Neuronal stem cell (in vitro differentiated cells): ENCODE results near the gene CNTNAP5.

Experiments used
- DNase-seq: peaks from one replicate; pipeline ENCODE4 v3.0.0-alpha.2; 2013; ENCODE audit warnings: low spot score
- H2AFZ ChIP-seq: one replicate; pipeline ENCODE4 v1.6.1; 2013; ENCODE audit warnings: mild to moderate bottlenecking, low read length, inconsistent platforms
- H2AK5ac ChIP-seq: 2 replicates; pipeline ENCODE4 v1.6.1; 2013; ENCODE audit warnings: low read depth, mild to moderate bottlenecking, inconsistent platforms, low read length, moderate library complexity, mixed read lengths
- H2BK120ac ChIP-seq: 2 replicates; pipeline ENCODE4 v1.6.1; 2013; ENCODE audit warnings: low read depth, mild to moderate bottlenecking, inconsistent platforms, low read length, moderate library complexity, mixed read lengths
- H2BK12ac ChIP-seq: one replicate; pipeline ENCODE4 v1.6.1; 2013; ENCODE audit warnings: low read length, inconsistent platforms
- H2BK15ac ChIP-seq: 2 replicates; pipeline ENCODE4 v1.6.1; 2013; ENCODE audit warnings: mild to moderate bottlenecking, low read length, inconsistent platforms, mixed read lengths
- H2BK5ac ChIP-seq: one replicate; pipeline ENCODE4 v1.6.1; 2013; ENCODE audit warnings: inconsistent platforms, mild to moderate bottlenecking, low read length, moderate library complexity
- H3K14ac ChIP-seq: one replicate; pipeline ENCODE4 v1.6.1; 2013; ENCODE audit warnings: low read length, inconsistent platforms
- H3K18ac ChIP-seq: 2 replicates; pipeline ENCODE4 v1.6.1; 2013; ENCODE audit warnings: low read length, inconsistent platforms
- H3K23ac ChIP-seq: 2 replicates; pipeline ENCODE4 v1.6.1; 2013; ENCODE audit warnings: low read depth, mild to moderate bottlenecking, mixed read lengths, low read length, inconsistent platforms; ENCODE audit not compliant: poor library complexity
- H3K27ac ChIP-seq: replicated peaks from 3 replicates; pipeline ENCODE4 v1.5.1; 2013; ENCODE audit warnings: low read length, inconsistent platforms
- H3K27me3 ChIP-seq, 3 experiments: 2 replicates each; pipeline ENCODE4 v1.6.1; 2013; ENCODE audit warnings: low read length in 3 of 3, mild to moderate bottlenecking in 2 of 3, inconsistent platforms in 1 of 3, low read depth in 1 of 3, mixed read lengths in 1 of 3, moderate library complexity in 1 of 3; ENCODE audit not compliant: control insufficient read depth in 3 of 3, insufficient read depth in 3 of 3
- H3K36me3 ChIP-seq, 2 donors: replicated peaks in 1 of 2; 2 replicates each; pipeline ENCODE4 v1.6.1; 2013; ENCODE audit warnings: low read length in 2 of 2; ENCODE audit not compliant: control insufficient read depth in 2 of 2, insufficient read depth in 2 of 2
- H3K4ac ChIP-seq: 2 replicates; pipeline ENCODE4 v1.6.1; 2013; ENCODE audit warnings: inconsistent platforms, mild to moderate bottlenecking, low read length, moderate library complexity
- H3K4me1 ChIP-seq, 2 donors: 1 replicate in 1 of 2; 2 replicates in 1 of 2; pipeline ENCODE4 v1.6.1; 2013; ENCODE audit warnings: low read length in 2 of 2, low read depth in 1 of 2; ENCODE audit not compliant: control insufficient read depth in 2 of 2, insufficient read depth in 1 of 2
- H3K4me2 ChIP-seq: one replicate; pipeline ENCODE4 v1.6.1; 2013; ENCODE audit warnings: mild to moderate bottlenecking, low read length, inconsistent platforms; ENCODE audit not compliant: insufficient read depth, poor library complexity, severe bottlenecking
- H3K4me3 ChIP-seq, 2 donors: 2 replicates each; pipeline ENCODE4 v1.5.1; 2013; ENCODE audit warnings: low read length in 2 of 2, mild to moderate bottlenecking in 2 of 2, inconsistent platforms in 1 of 2, moderate library complexity in 1 of 2
- H3K79me1 ChIP-seq: one replicate; pipeline ENCODE4 v1.6.1; 2013; ENCODE audit warnings: low read depth, mild to moderate bottlenecking, inconsistent platforms, low read length, moderate library complexity
- H3K9ac ChIP-seq: one replicate; pipeline ENCODE4 v1.6.1; 2013; ENCODE audit warnings: mild to moderate bottlenecking, low read depth, low read length, inconsistent platforms; ENCODE audit not compliant: poor library complexity
- H3K9me3 ChIP-seq, 2 donors: replicated peaks in 1 of 2; 2 replicates each; pipeline versions ENCODE3 to v1.6.1; 2013; ENCODE audit warnings: low read length in 2 of 2, mild to moderate bottlenecking in 2 of 2, inconsistent platforms in 1 of 2, low read depth in 1 of 2, mixed read lengths in 1 of 2, moderate library complexity in 1 of 2; ENCODE audit not compliant: control insufficient read depth in 2 of 2, insufficient read depth in 1 of 2
- H4K8ac ChIP-seq: one replicate; pipeline ENCODE4 v1.6.1; 2013; ENCODE audit warnings: low read depth, mild to moderate bottlenecking, inconsistent platforms, low read length, moderate library complexity
- H4K91ac ChIP-seq: one replicate; pipeline ENCODE4 v1.6.1; 2013; ENCODE audit warnings: low read length, low read depth, mild to moderate bottlenecking, inconsistent platforms; ENCODE audit not compliant: poor library complexity
- WGBS, 2 donors: extraction: QIAGEN DNeasy Blood & Tissue Kit; methylation state at CpG; one replicate each; pipeline ENCODE4 v1.1.7; 2013; ENCODE audit warnings: missing lambda C conversion rate in 2 of 2, mixed read lengths in 1 of 2; ENCODE audit not compliant: insufficient read length in 2 of 2, insufficient replicate concordance in 1 of 2; ENCODE audit errors: extremely low coverage in 2 of 2; 5-methylcytosine and 5-hydroxymethylcytosine counted together

The CNTNAP5 gene

GRCh38 chr2:124837496-124837895 lies 812.4 kb downstream of the CNTNAP5 start:
- no peak overlapping the region for H3K4me2 ChIP-seq
- no peak overlapping the region for H2BK15ac ChIP-seq
- H4K91ac ChIP-seq: no peak overlapping the region
- no peaks in the 10 kb centered on the region for H3K4me1 ChIP-seq
- WGBS, 2 donors: no CpG with 5 or more reads among the region's 2 CpGs
- no peak overlapping the region for H3K4ac ChIP-seq
- H2BK120ac ChIP-seq: no peak overlapping the region
- no peak overlapping the region for H2AK5ac ChIP-seq
- H3K79me1 ChIP-seq: no peaks in the 10 kb centered on the region
- no peak overlapping the region for H3K14ac ChIP-seq
- H3K27me3 ChIP-seq: no peaks in the 10 kb centered on the region
- no peak overlapping the region for H2BK5ac ChIP-seq
- H3K36me3 ChIP-seq: no peaks in the 10 kb centered on the region
- H3K4me3 ChIP-seq: no peak overlapping the region
- H3K23ac ChIP-seq: no peak overlapping the region
- no peak for DNase-seq
- H3K9ac ChIP-seq: no peak overlapping the region
- H3K18ac ChIP-seq: no peak overlapping the region
- no peaks in the 10 kb centered on the region for H3K9me3 ChIP-seq
- no peak overlapping the region for H3K27ac ChIP-seq
- no peak overlapping the region for H2BK12ac ChIP-seq
- H2AFZ ChIP-seq: no peak overlapping the region
- no peak overlapping the region for H4K8ac ChIP-seq

GRCh38 chr2:124838406-124838805 lies 813.3 kb downstream of the CNTNAP5 start:
- no peak overlapping the region for H3K27ac ChIP-seq
- no CpG with 5 or more reads among the region's 3 CpGs for WGBS, 2 donors

GRCh38 chr2:124867247-124867646 lies 842.2 kb downstream of the CNTNAP5 start:
- no peak overlapping the region for H3K23ac ChIP-seq
- no peak overlapping the region for H3K4me3 ChIP-seq
- no peak overlapping the region for H3K18ac ChIP-seq
- no peak overlapping the region for H2AFZ ChIP-seq
- H3K27ac ChIP-seq: no peak overlapping the region
- peaks cover 0 to 2% of the 10 kb centered on the region in 2 donors for H3K9me3 ChIP-seq
- H3K36me3 ChIP-seq: no peaks in the 10 kb centered on the region
- no peak overlapping the region for H2AK5ac ChIP-seq
- no peak overlapping the region for H3K9ac ChIP-seq
- H2BK12ac ChIP-seq: no peak overlapping the region
- peaks cover 0 to 2% (median 0%) of the 10 kb centered on the region in 3 experiments for H3K27me3 ChIP-seq
- no peak overlapping the region for H4K8ac ChIP-seq
- no peak overlapping the region for H3K4me2 ChIP-seq
- no peak overlapping the region for H2BK15ac ChIP-seq
- H4K91ac ChIP-seq: no peak overlapping the region
- H3K79me1 ChIP-seq: no peaks in the 10 kb centered on the region
- H3K14ac ChIP-seq: no peak overlapping the region
- no peak overlapping the region for H3K4ac ChIP-seq
- no peak overlapping the region for H2BK120ac ChIP-seq
- no CpG with 5 or more reads among the region's 3 CpGs for WGBS, 2 donors
- H3K4me1 ChIP-seq: no peaks in the 10 kb centered on the region
- no peak for DNase-seq
- H2BK5ac ChIP-seq: no peak overlapping the region

More at GRCh38 chr2:124838406-124838805, 813.3 kb downstream of the CNTNAP5 start:
- Histone ChIP-seq H3K27me3 (no peaks in the 10 kb centered on the region), H2BK5ac (no peak overlapping the region), H3K18ac (no peak overlapping the region), H3K14ac (no peak overlapping the region), H2AK5ac (no peak overlapping the region), H3K79me1 (no peaks in the 10 kb centered on the region), H4K91ac (no peak overlapping the region), H2BK120ac (no peak overlapping the region), H3K4me3 (no peak overlapping the region), H2BK12ac (no peak overlapping the region), H3K9me3 (no peaks in the 10 kb centered on the region), H3K4me2 (no peak overlapping the region), H4K8ac (no peak overlapping the region), H2AFZ (no peak overlapping the region), H3K23ac (no peak overlapping the region), H3K36me3 (no peaks in the 10 kb centered on the region), H3K4me1 (no peaks in the 10 kb centered on the region), H3K4ac (no peak overlapping the region), H2BK15ac (no peak overlapping the region), H3K9ac (no peak overlapping the region)
- no peak for DNase-seq

GRCh38 chr2:124874219-124874618 lies 849.1 kb downstream of the CNTNAP5 start:
- H3K4me1 ChIP-seq: no peaks in the 10 kb centered on the region
- H3K4me2 ChIP-seq: no peak overlapping the region
- no peaks in the 10 kb centered on the region for H3K79me1 ChIP-seq
- H3K9me3 ChIP-seq: no peaks in the 10 kb centered on the region
- no peak overlapping the region for H4K91ac ChIP-seq
- H3K9ac ChIP-seq: no peak overlapping the region
- no peaks in the 10 kb centered on the region for H3K27me3 ChIP-seq
- no peak overlapping the region for H2AFZ ChIP-seq
- DNase-seq: no peak
- no peak overlapping the region for H2BK12ac ChIP-seq
- WGBS, 2 donors: no CpG with 5 or more reads among the region's 1 CpG
- H3K23ac ChIP-seq: no peak overlapping the region
- H3K4me3 ChIP-seq: no peak overlapping the region
- no peak overlapping the region for H2BK5ac ChIP-seq
- H3K4ac ChIP-seq: no peak overlapping the region
- no peaks in the 10 kb centered on the region for H3K36me3 ChIP-seq
- no peak overlapping the region for H3K27ac ChIP-seq
- no peak overlapping the region for H3K14ac ChIP-seq
- no peak overlapping the region for H4K8ac ChIP-seq
- H2AK5ac ChIP-seq: no peak overlapping the region
- no peak overlapping the region for H2BK15ac ChIP-seq
- H3K18ac ChIP-seq: no peak overlapping the region
- H2BK120ac ChIP-seq: no peak overlapping the region
